ENCODE measurements around the gene AGTRAP.

DNA sequence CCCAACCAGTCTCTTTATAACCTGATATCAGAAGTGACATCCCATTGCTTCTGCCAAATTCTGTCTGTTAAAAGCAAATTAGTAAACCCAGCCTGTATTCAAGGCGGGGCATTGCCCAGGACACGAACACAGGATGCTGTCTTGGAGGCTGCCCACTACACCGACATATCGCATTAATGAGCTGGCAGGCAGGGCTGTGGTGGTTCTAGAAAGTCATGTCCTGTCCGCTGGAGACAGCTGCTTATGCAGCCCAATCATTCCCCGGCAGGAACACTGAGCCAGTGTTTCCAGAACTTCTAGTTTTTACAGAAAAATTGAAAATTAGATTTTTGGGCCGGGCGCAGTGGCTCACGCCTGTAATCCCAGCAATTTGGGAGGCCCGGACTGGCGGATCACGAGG is 45.4 kb downstream of the AGTRAP start:
- TF ChIP-seq, protein P1, sequence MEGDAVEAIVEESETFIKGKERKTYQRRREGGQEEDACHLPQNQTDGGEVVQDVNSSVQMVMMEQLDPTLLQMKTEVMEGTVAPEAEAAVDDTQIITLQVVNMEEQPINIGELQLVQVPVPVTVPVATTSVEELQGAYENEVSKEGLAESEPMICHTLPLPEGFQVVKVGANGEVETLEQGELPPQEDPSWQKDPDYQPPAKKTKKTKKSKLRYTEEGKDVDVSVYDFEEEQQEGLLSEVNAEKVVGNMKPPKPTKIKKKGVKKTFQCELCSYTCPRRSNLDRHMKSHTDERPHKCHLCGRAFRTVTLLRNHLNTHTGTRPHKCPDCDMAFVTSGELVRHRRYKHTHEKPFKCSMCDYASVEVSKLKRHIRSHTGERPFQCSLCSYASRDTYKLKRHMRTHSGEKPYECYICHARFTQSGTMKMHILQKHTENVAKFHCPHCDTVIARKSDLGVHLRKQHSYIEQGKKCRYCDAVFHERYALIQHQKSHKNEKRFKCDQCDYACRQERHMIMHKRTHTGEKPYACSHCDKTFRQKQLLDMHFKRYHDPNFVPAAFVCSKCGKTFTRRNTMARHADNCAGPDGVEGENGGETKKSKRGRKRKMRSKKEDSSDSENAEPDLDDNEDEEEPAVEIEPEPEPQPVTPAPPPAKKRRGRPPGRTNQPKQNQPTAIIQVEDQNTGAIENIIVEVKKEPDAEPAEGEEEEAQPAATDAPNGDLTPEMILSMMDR (IDR thresholded peaks at IDR 0.05), result no peak
- no peak for TF ChIP-seq POLR2A (IDR thresholded peaks at IDR 0.05)

All from uterus (tissue), 2 donors.